Epithelial cell of proximal tubule (primary cell): ENCODE measurements around the gene PSTPIP2. TPM values are rescaled to one million over a fixed set of nuclear protein-coding genes. Genes with fewer than 3 reads are reported as not detected.
"Not testable (repeated sequence)": the region's sequence is repeated elsewhere in the genome, so short reads cannot be mapped to it uniquely, and the experiment has no call there.

Experiments
- DNase-seq: peaks from one replicate; pipeline ENCODE4 v3.0.0-alpha.2; 2011; ENCODE audit warnings: low read depth
- H3K4me3 ChIP-seq: 2 replicates; pipeline ENCODE4 v1.5.1; 2011; ENCODE audit warnings: low read depth, mild to moderate bottlenecking, low read length
- CTCF ChIP-seq: conservative IDR thresholded peaks from 2 replicates; pipeline ENCODE4 v1.5.1; 2012; ENCODE audit warnings: low read depth, mild to moderate bottlenecking, low read length
- total RNA-seq: library from RNA; depleted of rRNA; stranded (reverse); fragments of >200 nt; gene quantifications from 2 replicates; pipeline ENCODE4 v1.2.3, GENCODE V29; 2015

The PSTPIP2 gene
- total RNA-seq, 1 donor from 2014 or later = 11.0 TPM

- no peak for DNase-seq
- H3K4me3 ChIP-seq = no peak overlapping the region
- TF ChIP-seq CTCF = no peak
Observed at GRCh38 chr18:45999536-45999935, 72.5 kb downstream of the PSTPIP2 start.

GRCh38 chr18:45998244-45998643 is 73.8 kb downstream of the PSTPIP2 start:
- no peak for DNase-seq
- H3K4me3 ChIP-seq = no peak overlapping the region
- no peak for TF ChIP-seq CTCF

- TF ChIP-seq CTCF = no peak
- H3K4me3 ChIP-seq = no peak overlapping the region
- DNase-seq = no peak
Observed at GRCh38 chr18:45997700-45998151, 74.3 kb downstream of the PSTPIP2 start.

GRCh38 chr18:45995461-45995860 is 76.6 kb downstream of the PSTPIP2 start:
- no peak for TF ChIP-seq CTCF
- H3K4me3 ChIP-seq = no peak overlapping the region
- no peak for DNase-seq

- TF ChIP-seq CTCF = no peak
- no peak for DNase-seq
- no peak overlapping the region for H3K4me3 ChIP-seq
Observed at GRCh38 chr18:45993438-45993837, 78.6 kb downstream of the PSTPIP2 start.

GRCh38 chr18:45992527-45992926 is 79.5 kb downstream of the PSTPIP2 start:
- not testable (repeated sequence) for DNase-seq, H3K4me3 ChIP-seq

GRCh38 chr18:45991788-45992187 is 80.3 kb downstream of the PSTPIP2 start:
- DNase-seq = no peak
- TF ChIP-seq CTCF = no peak
- no peak overlapping the region for H3K4me3 ChIP-seq
